K562 treated with DMSO at 1 percent for 12 hours (cell line): ENCODE data around the gene IFNK. TPM values are rescaled to one million over a fixed set of nuclear protein-coding genes. Genes with fewer than 3 reads are reported as not detected.

ENCODE experiments used
- total RNA-seq: library from RNA; unstranded; fragments of 300-600 nt; gene quantifications from 2 replicates; pipeline ENCODE4 v1.2.3, GENCODE V29; 2022; ENCODE audit not compliant: insufficient read depth

The IFNK gene
- not detected in 2 replicates for total RNA-seq

GRCh38 chr9:27524236-27524635 is at the start of gene IFNK:
TSS of gene IFNK (plus strand) at chr9:27524290. CDS start at chr9:27524337, 47 bp downstream.

GRCh38 chr9:27529316-27530278 is 5.5 kb downstream of the IFNK start, which contains the start of gene MOB3B:
TSS of gene MOB3B (minus strand) at chr9:27529814. CDS start at chr9:27455550, 74,264 bp downstream.

GRCh38 chr9:27572918-27573633 is 49.0 kb downstream of the IFNK start, which contains the start of gene C9orf72:
TSS of gene C9orf72 (minus strand) at chr9:27573481. CDS start at chr9:27567120, 6,361 bp downstream.

Other genes with a start within 250 kb of the IFNK start
- not detected in 2 replicates for gene EQTN, start 227.1 kb upstream of the IFNK start, total RNA-seq
- gene MOB3B, start 5.5 kb downstream of the IFNK start, total RNA-seq, result 1.3 and 2.5 TPM in 2 replicates
- gene C9orf72, start 49.2 kb downstream of the IFNK start, total RNA-seq, result 1.3 and 2.8 TPM in 2 replicates